K562 (cell line): ENCODE data around the gene SNAPC2. TPM values are rescaled to one million over a fixed set of nuclear protein-coding genes. Genes with fewer than 3 reads are reported as not detected.

ENCODE experiments used
- ARID1B ChIP-seq: fragments of 450-650 bp; IDR thresholded peaks from 2 replicates; pipeline ENCODE4 v1.6.1; 2016; ENCODE audit warnings: antibody characterized with exemption, mild to moderate bottlenecking, inconsistent platforms
- ARID2 ChIP-seq: fragments of 450-650 bp; IDR thresholded peaks from 2 replicates; pipeline ENCODE4 v1.6.1; 2017; ENCODE audit warnings: antibody characterized with exemption, mild to moderate bottlenecking
- ARID3A ChIP-seq: IDR thresholded peaks from 2 replicates; pipeline ENCODE4 v1.6.1; 2012; ENCODE audit warnings: low read depth, low read length, improper control_type of control experiment, borderline replicate concordance
- EZH2 ChIP-seq: IDR thresholded peaks from 2 replicates; pipeline ENCODE4 v1.6.1; 2012; ENCODE audit warnings: low read depth, mild to moderate bottlenecking, inconsistent platforms, low read length, borderline replicate concordance
- FOXA1 ChIP-seq: fragments of 450-650 bp; IDR thresholded peaks from 2 replicates; pipeline ENCODE4 v1.6.1; 2016; ENCODE audit warnings: mild to moderate bottlenecking, borderline replicate concordance
- GABPB1 ChIP-seq: sonication (generic); formaldehyde crosslinking; IDR thresholded peaks from 2 replicates; pipeline ENCODE4 v1.8.0; 2022; ENCODE audit warnings: mild to moderate bottlenecking, missing genetic modification reagents
- GABPB2 ChIP-seq: fragments of 250-450 bp; sonication (Bioruptor Pico); conservative IDR thresholded peaks from 2 replicates; pipeline ENCODE4 v1.5.1; 2021; ENCODE audit warnings: mild to moderate bottlenecking
- L3MBTL2 ChIP-seq: fragments of 450-650 bp; IDR thresholded peaks from 2 replicates; pipeline ENCODE4 v1.6.1; 2016; ENCODE audit warnings: mild to moderate bottlenecking, moderate library complexity
- MXD1 ChIP-seq: fragments of 250-450 bp; sonication (Bioruptor Pico); IDR thresholded peaks from 2 replicates; pipeline ENCODE4 v1.8.0; 2021; ENCODE audit warnings: borderline replicate concordance, mild to moderate bottlenecking, moderate library complexity; ENCODE audit not compliant: poor library complexity, severe bottlenecking
- RUNX1 ChIP-seq: sonication (generic); IDR thresholded peaks from 2 replicates; pipeline ENCODE4 v1.6.1; 2016; ENCODE audit warnings: antibody characterized with exemption, low read depth
- STAT5A ChIP-seq: IDR thresholded peaks from 2 replicates; pipeline ENCODE4 v1.6.1; 2012; ENCODE audit warnings: low read length, inconsistent platforms, borderline replicate concordance
- YY1 ChIP-seq, 3 experiments: IDR thresholded peaks; 2 replicates each; pipeline ENCODE4 v1.6.1; 2011; ENCODE audit warnings: low read length in 2 of 3, mild to moderate bottlenecking in 2 of 3, moderate library complexity in 2 of 3, borderline replicate concordance in 1 of 3, control low read depth in 1 of 3, low read depth in 1 of 3; ENCODE audit not compliant: insufficient read depth in 3 of 3, insufficient replicate concordance in 2 of 3, control insufficient read depth in 1 of 3, insufficient read length in 1 of 3; ENCODE audit errors: extremely low read depth in 1 of 3
- ZNF146 ChIP-seq: IDR thresholded peaks from one replicate; pipeline ENCODE4 v1.6.1; 2018; ENCODE audit warnings: missing compliant biosample characterization; ENCODE audit not compliant: unreplicated experiment
- ZNF431 ChIP-seq: sonication (generic); formaldehyde crosslinking; IDR thresholded peaks from 2 replicates; pipeline ENCODE4 v1.8.0; 2022; ENCODE audit warnings: mild to moderate bottlenecking, missing genetic modification reagents
- polyA plus RNA-seq, 8 experiments: library from polyadenylated mRNA; depleted of rRNA in 4 of 8; stranded (reverse) in 5 of 8; unstranded in 3 of 8; fragments of >200 nt; fragmentation: Nextera tagmentation in 2 of 8; fragmentation: Illumina TruSeq in 1 of 8; extraction: Ambion mirVana in 2 of 8; extraction: Trizol in 1 of 8; gene quantifications; 2 replicates each; pipeline versions ENCODE4 v1.2.1 to v1.2.3, GENCODE V29; 2011 to 2014; ENCODE audit warnings: inconsistent platforms in 1 of 8, missing spikeins in 1 of 8
- total RNA-seq, 7 experiments: library from RNA; depleted of rRNA in 6 of 7; stranded (reverse); fragments of >200 nt in 6 of 7; fragmentation: Illumina TruSeq in 2 of 7; extraction: Trizol in 2 of 7; gene quantifications; 2 replicates each; pipeline versions ENCODE4 v1.2.1 to v1.2.3, GENCODE V29; 2011 to 2021; ENCODE audit warnings: low replicate concordance in 1 of 7
- TF ChIP-seq, protein P1 (sequence below): fragments of 150-350 bp; conservative IDR thresholded peaks from 2 replicates; pipeline ENCODE4 v1.6.1; 2014; ENCODE audit warnings: low read length
- TF ChIP-seq, protein P2 (sequence below), 2 experiments: fragments of 150-350 bp in 1 of 2; IDR thresholded peaks; 2 replicates each; pipeline ENCODE4 v1.6.1; 2012 to 2016; ENCODE audit warnings: low read depth in 2 of 2, low read length in 2 of 2, mild to moderate bottlenecking in 1 of 2, moderate library complexity in 1 of 2

The SNAPC2 gene
- total and polyA plus RNA-seq, 9 of the 15 experiments (the other 6 are each of a cell fraction or from before 2014, with no cell fraction given): 0.59 to 45.1 (median 15.3) TPM

DNA sequence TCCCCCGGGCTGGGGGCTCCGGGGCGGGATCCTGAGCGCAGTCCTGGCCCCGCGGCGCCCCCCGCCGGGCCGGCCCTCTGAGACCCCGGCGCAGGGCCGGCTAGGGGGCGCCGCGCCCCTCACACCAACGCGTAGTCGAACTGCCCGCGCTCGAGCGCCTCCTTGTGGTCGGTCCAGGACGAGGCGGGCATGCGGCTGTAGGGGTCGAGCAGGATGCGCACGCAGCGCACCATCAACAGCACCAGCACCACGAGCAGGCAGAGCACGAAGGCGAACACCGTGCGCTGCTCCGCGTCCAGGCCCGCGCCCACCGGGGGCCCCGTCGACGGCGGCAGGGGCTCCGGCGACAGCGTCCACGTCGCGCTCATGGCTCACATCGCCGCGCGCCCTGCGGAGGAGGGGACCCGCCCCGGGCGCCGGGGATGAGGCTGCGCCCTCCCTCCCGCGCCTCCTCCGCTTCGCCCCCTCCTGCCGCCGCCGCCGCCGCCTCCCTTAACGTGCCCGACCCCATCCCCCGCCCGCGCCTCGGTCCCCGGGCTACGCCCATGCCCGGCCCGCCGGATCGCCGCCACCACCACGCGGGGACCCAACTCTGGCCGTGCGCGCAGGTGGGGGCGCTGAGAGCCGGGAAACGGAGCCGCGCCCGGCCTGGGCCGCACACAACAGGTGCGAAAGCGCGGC, 5.2 kb downstream of the SNAPC2 start (continued):
- TF ChIP-seq GABPB2 (CRISPR knock-in tag): no peak
- TF ChIP-seq FOXA1: no peak
- TF ChIP-seq, protein P1, sequence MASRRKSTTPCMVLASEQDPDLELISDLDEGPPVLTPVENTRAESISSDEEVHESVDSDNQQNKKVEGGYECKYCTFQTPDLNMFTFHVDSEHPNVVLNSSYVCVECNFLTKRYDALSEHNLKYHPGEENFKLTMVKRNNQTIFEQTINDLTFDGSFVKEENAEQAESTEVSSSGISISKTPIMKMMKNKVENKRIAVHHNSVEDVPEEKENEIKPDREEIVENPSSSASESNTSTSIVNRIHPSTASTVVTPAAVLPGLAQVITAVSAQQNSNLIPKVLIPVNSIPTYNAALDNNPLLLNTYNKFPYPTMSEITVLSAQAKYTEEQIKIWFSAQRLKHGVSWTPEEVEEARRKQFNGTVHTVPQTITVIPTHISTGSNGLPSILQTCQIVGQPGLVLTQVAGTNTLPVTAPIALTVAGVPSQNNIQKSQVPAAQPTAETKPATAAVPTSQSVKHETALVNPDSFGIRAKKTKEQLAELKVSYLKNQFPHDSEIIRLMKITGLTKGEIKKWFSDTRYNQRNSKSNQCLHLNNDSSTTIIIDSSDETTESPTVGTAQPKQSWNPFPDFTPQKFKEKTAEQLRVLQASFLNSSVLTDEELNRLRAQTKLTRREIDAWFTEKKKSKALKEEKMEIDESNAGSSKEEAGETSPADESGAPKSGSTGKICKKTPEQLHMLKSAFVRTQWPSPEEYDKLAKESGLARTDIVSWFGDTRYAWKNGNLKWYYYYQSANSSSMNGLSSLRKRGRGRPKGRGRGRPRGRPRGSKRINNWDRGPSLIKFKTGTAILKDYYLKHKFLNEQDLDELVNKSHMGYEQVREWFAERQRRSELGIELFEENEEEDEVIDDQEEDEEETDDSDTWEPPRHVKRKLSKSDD: no peak
- TF ChIP-seq STAT5A: no peak
- TF ChIP-seq ARID1B: no peak
- TF ChIP-seq EZH2: no peak
- TF ChIP-seq RUNX1: no peak
- TF ChIP-seq ZNF431 (CRISPR knock-in tag): peak; percentile 75
- no peak for TF ChIP-seq MXD1 (CRISPR knock-in tag)
- TF ChIP-seq, protein P2, sequence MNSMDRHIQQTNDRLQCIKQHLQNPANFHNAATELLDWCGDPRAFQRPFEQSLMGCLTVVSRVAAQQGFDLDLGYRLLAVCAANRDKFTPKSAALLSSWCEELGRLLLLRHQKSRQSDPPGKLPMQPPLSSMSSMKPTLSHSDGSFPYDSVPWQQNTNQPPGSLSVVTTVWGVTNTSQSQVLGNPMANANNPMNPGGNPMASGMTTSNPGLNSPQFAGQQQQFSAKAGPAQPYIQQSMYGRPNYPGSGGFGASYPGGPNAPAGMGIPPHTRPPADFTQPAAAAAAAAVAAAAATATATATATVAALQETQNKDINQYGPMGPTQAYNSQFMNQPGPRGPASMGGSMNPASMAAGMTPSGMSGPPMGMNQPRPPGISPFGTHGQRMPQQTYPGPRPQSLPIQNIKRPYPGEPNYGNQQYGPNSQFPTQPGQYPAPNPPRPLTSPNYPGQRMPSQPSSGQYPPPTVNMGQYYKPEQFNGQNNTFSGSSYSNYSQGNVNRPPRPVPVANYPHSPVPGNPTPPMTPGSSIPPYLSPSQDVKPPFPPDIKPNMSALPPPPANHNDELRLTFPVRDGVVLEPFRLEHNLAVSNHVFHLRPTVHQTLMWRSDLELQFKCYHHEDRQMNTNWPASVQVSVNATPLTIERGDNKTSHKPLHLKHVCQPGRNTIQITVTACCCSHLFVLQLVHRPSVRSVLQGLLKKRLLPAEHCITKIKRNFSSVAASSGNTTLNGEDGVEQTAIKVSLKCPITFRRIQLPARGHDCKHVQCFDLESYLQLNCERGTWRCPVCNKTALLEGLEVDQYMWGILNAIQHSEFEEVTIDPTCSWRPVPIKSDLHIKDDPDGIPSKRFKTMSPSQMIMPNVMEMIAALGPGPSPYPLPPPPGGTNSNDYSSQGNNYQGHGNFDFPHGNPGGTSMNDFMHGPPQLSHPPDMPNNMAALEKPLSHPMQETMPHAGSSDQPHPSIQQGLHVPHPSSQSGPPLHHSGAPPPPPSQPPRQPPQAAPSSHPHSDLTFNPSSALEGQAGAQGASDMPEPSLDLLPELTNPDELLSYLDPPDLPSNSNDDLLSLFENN (IDR thresholded peaks at IDR 0.05; ENCODE audit: low read depth in 2 of 2, low read length in 2 of 2): no peak
- peak in 2 of 3 experiments; percentile 6 to 35 for TF ChIP-seq YY1 (IDR thresholded peaks at IDR 0.05; ENCODE audit: borderline replicate concordance in 1 of 3, control insufficient read depth in 1 of 3, extremely low read depth in 1 of 3, insufficient read depth in 3 of 3, insufficient read length in 1 of 3, insufficient replicate concordance in 2 of 3, low read depth in 1 of 3, low read length in 2 of 3)
- TF ChIP-seq ARID2: no peak
- TF ChIP-seq ZNF146 (CRISPR knock-in tag): no peak
- no peak for TF ChIP-seq ARID3A
- peak; percentile 99 for TF ChIP-seq L3MBTL2
- TF ChIP-seq GABPB1: peak; percentile 81
